Measurements from ENCODE around the gene FTCDNL1.

The FTCDNL1 gene

DNA sequence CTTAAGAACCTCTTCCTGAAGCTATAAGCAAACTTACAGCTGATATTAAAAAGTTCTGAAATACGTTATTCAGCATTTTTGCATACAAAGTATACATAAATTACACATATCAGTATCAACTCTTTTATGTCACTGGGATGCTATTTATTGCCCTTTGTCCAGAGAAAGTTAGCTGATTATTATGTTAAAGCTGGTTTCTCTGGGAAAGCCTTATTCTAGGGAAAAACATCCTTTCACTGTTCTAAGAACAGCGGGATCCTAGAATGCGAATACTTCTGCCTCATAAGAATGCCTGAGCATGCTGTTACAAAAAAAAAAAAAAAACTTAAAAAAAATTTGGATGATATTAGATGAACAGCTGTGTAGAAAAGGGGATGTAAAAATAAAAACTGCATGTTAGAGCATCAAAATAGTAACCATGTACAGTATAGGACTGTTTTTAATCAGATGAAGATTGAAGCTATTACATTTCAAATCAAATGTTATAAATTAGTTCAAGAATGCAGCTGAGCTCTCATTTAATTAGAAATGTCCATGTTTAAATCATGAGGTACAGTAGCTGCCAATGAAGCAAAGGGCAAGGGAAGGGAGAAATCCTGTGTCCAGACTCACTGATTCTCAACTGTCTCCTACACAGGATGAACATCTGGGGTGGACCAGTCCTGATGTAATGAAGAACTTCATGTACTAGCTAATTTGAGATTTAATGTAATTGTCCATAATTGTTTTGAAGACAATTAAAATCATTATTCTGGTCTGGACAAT lies 8.2 kb downstream of the FTCDNL1 start:
- no peak for DNase-seq

GRCh38 chr2:199841409-199841808 lies 9.6 kb downstream of the FTCDNL1 start:
- DNase-seq = no peak

GRCh38 chr2:199838399-199838798 lies 12.6 kb downstream of the FTCDNL1 start:
- DNase-seq = no peak

DNA sequence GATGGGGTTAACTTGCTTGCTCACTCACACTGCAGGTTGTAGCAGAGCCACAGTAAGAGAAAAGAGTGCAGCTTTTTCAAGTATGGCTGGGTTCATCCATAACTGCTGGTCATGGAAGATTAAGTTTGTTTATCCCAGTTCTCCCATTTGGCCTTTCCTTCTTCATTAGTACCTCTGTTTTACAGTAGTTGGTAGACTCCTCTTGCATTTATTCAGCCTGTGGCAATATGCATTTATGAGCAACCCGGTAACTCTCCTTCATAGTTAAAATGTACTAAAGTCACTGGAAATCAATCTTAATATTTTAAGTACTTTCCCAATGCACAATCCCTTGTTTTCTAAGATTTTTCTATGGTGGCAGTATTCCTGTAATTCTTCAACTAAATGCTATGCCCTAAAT lies 14.0 kb downstream of the FTCDNL1 start:
- no peak for DNase-seq

- peak in 40 of 51 donors; percentile 3 to 81 (median 34) for DNase-seq
Measured at GRCh38 chr2:199833525-199833924, 17.5 kb downstream of the FTCDNL1 start.

DNA sequence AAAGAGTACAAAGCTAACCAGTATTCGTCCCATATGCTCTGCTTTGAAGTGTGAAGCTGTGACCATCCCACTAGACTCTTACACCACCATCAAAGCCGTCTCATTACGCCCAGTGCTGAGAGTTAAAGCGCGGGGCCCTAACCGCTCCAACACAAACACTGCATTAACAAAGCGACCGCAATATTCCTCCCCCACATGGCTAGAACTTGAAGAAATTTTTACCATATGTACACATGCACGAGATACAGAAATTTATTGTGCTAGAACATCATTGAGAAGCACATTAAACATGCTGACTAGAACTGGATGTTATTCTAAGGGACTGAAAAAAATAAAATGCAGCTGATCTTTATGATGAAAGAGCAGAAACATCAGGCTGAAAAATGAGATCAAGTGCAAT lies 20.5 kb downstream of the FTCDNL1 start:
- no peak for DNase-seq

GRCh38 chr2:199829628-199830027 lies 21.4 kb downstream of the FTCDNL1 start:
- no peak for DNase-seq

GRCh38 chr2:199819746-199820145 lies 31.2 kb downstream of the FTCDNL1 start:
- no peak for DNase-seq

- DNase-seq = no peak
Measured at GRCh38 chr2:199818754-199819153, 32.2 kb downstream of the FTCDNL1 start.

- no peak for DNase-seq
Measured at GRCh38 chr2:199818026-199818425, 33.0 kb downstream of the FTCDNL1 start.

GRCh38 chr2:199814817-199815211 lies 36.2 kb downstream of the FTCDNL1 start:
- no peak for DNase-seq

- no peak for DNase-seq
Measured at GRCh38 chr2:199814101-199814816, 36.7 kb downstream of the FTCDNL1 start.

DNA sequence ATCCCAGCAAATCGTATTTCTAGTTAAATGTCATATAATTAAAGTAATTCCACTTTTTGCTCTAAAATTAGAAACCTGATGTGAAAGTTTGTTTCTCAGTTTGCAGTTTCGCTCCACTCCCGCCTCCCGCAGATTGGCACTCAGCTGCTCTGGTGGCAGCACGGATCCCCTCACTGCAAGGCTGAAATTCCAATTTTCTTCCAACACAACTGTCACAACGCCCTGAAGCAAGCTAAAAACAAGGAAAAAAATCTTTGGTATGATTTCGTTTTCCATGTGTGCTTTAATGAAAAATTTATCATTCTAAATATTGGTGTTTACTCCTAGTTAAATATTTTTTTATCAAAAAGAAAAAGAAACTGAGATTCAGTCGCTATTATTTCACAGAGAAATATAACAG lies 38.5 kb downstream of the FTCDNL1 start:
- DNase-seq = no peak

- no peak for DNase-seq
Measured at GRCh38 chr2:199811346-199811745, 39.6 kb downstream of the FTCDNL1 start.

DNA sequence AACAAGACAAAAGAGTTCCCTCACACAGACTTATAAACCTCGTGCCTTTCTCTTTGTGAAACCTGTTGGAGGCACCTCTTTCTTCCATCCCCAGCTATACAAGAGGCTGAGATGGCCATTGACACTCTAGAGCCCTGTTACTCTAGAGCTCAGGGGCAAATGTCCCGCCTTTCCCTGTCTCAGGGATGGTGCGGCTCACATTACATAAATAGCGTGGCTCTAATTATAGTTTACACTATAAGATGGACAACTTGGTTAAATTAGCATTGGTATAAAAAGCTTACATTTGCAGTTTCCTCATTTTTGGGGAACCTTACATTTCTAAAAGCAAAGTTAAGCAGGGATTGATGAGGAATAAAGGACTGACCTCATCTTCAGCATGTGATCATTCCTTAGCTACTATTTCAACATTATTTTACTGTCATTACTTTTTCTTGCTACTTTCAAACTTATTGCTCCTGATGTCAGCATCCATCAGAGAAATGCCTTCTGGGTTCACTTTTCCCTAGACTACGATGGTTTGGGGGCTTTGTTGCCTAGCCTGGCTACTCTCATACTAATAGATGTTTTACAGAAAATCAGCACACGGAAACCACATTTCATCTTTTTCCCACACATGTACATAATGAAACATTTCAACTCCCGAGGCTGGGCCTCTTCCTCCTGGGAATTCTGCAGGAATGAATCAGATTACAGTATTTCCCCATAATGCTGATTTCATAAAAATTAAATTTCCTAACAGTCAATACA lies 40.4 kb downstream of the FTCDNL1 start:
- no peak for DNase-seq

DNA sequence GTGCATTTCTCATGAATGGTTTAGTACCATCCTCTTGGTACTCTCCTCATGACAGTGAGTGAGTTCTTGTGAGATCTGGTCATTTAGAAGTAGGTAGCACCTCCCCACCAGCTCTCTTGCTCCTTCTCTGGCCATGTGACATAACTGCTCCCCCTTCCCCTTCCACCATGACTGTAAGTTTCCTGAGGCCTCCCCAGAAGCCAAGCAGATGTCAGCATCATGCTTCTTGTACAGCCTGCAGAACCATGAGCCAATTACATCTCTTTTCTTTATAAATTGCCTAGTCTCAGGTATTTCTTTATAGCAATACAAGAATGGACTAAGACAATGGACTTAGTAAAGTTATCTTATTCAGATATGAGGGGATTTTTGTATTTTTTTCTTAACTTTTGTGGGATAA lies 43.0 kb downstream of the FTCDNL1 start:
- DNase-seq = no peak

DNA sequence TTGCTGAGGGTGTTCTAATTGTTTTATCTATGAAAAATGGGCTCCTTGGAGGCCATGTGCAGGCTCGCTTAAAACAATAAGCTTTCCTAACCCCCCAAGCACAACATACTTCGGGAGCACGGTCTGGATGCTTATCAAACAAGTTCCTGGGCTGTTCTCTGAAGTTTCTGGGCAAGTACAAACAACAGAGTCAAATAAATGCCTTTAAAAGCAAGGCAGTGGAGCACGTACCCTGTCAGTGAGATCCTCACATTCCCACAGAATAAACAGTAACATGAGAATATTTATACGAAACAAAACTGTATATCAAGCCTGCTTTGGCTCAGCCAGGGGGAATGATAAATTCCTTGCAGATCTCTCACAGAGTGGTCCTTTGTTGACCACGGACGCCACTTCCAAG lies 44.8 kb downstream of the FTCDNL1 start:
- DNase-seq = peak in 1 of 51 donors; percentile 33

- DNase-seq = peak in 13 of 51 donors; percentile 2 to 20 (median 7)
Measured at GRCh38 chr2:199804831-199805230, 46.2 kb downstream of the FTCDNL1 start.

GRCh38 chr2:199798831-199799580 lies 52.0 kb downstream of the FTCDNL1 start:
- DNase-seq = peak in 40 of 51 donors; percentile 3 to 75 (median 44)

GRCh38 chr2:199797431-199798403 lies 53.3 kb downstream of the FTCDNL1 start:
- peak in 3 of 51 donors; percentile 2 to 39 (median 37) for DNase-seq
